ENCODE measurements around the gene ZDHHC14.

GRCh38 chr6:157611406-157611805, 230.4 kb downstream of the ZDHHC14 start:
- TF ChIP-seq, protein P1, sequence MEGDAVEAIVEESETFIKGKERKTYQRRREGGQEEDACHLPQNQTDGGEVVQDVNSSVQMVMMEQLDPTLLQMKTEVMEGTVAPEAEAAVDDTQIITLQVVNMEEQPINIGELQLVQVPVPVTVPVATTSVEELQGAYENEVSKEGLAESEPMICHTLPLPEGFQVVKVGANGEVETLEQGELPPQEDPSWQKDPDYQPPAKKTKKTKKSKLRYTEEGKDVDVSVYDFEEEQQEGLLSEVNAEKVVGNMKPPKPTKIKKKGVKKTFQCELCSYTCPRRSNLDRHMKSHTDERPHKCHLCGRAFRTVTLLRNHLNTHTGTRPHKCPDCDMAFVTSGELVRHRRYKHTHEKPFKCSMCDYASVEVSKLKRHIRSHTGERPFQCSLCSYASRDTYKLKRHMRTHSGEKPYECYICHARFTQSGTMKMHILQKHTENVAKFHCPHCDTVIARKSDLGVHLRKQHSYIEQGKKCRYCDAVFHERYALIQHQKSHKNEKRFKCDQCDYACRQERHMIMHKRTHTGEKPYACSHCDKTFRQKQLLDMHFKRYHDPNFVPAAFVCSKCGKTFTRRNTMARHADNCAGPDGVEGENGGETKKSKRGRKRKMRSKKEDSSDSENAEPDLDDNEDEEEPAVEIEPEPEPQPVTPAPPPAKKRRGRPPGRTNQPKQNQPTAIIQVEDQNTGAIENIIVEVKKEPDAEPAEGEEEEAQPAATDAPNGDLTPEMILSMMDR (IDR thresholded peaks at IDR 0.05; ENCODE audit: insufficient read depth, low read length) = no peak
- TF ChIP-seq GABPA (IDR thresholded peaks at IDR 0.05; ENCODE audit: low read depth) (no peak), REST (IDR thresholded peaks at IDR 0.05; ENCODE audit: insufficient replicate concordance, low read depth) (no peak), POLR2AphosphoS5 (IDR thresholded peaks at IDR 0.05; ENCODE audit: low read depth) (no peak)
